Gastrocnemius medialis (tissue), 4 donors: ENCODE results near the gene DNAAF5. TPM values are rescaled to one million over a fixed set of nuclear protein-coding genes. Genes with fewer than 3 reads are reported as not detected.
A peak's percentile ranks its signal among the peaks of the same experiment; 100 is the strongest.

ENCODE experiments used
- ATAC-seq, 2 donors: fragments of 150-250 bp; one replicate each; pipeline ENCODE4 v1.9.1; 2016
- DNase-seq, 2 donors: peaks; one replicate each; pipeline ENCODE4 v3.0.0-alpha.2; 2019
- H3K27ac ChIP-seq, 4 donors: fragments of 200-600 bp; sonication (generic); 1 replicate in 1 of 4; 2 replicates in 3 of 4; pipeline ENCODE4 v1.5.1; 2016 to 2018; ENCODE audit warnings: mild to moderate bottlenecking in 2 of 4, moderate library complexity in 1 of 4
- H3K27me3 ChIP-seq, 3 donors: fragments of 200-600 bp; sonication (generic) in 2 of 3; 1 replicate in 1 of 3; 2 replicates in 2 of 3; pipeline versions ENCODE4 v1.5.1 to v1.6.0; 2016 to 2019; ENCODE audit warnings: mild to moderate bottlenecking in 1 of 3, moderate library complexity in 1 of 3
- H3K36me3 ChIP-seq, 2 donors: fragments of 200-600 bp; sonication (generic) in 1 of 2; one replicate each; pipeline ENCODE4 v1.5.1; 2017 to 2018
- H3K4me1 ChIP-seq, 2 donors: fragments of 200-600 bp; sonication (generic) in 1 of 2; one replicate each; pipeline ENCODE4 v1.5.1; 2016 to 2017; ENCODE audit warnings: mild to moderate bottlenecking in 2 of 2
- H3K4me3 ChIP-seq, 4 donors: fragments of 200-600 bp; sonication (generic) in 3 of 4; 1 replicate in 1 of 4; 2 replicates in 3 of 4; pipeline ENCODE4 v1.5.1; 2016 to 2019; ENCODE audit warnings: mild to moderate bottlenecking in 2 of 4
- H3K9me3 ChIP-seq, 3 donors: fragments of 200-600 bp; sonication (generic) in 2 of 3; 1 replicate in 1 of 3; 2 replicates in 2 of 3; pipeline ENCODE4 v1.5.1; 2016 to 2019
- POLR2A ChIP-seq, 2 donors: fragments of 450-650 bp; IDR thresholded peaks; one replicate each; pipeline ENCODE4 v1.6.1; 2017; ENCODE audit warnings: antibody characterized with exemption in 2 of 2, mild to moderate bottlenecking in 2 of 2, moderate library complexity in 2 of 2
- in situ Hi-C, 4 donors: fragments of 200-750 bp; cut with MboI; loops; one replicate each; pipeline versions ENCODE4 v1.15.0 to v1.8.0; 2017; ENCODE audit warnings: low sequenced_read_pairs in 4 of 4
- intact Hi-C: fragments of 100-400 bp; cut with DNase I; formaldehyde crosslinking; loops from one replicate; pipeline ENCODE4 v1.15.1; 2023; ENCODE audit warnings: low total_unique reads
- total RNA-seq, 4 donors: library from RNA; depleted of rRNA; stranded (reverse); fragments of >200 nt; gene quantifications; one replicate each; pipeline versions ENCODE4 v1.1.0 to v1.2.3, GENCODE V29; 2016
- TF ChIP-seq, protein P1 (sequence below), 5 experiments: fragments of 450-650 bp in 3 of 5; fragments of 200-600 bp in 2 of 5; sonication (generic) in 2 of 5; IDR thresholded peaks in 4 of 5; conservative IDR thresholded peaks in 1 of 5; 1 replicate in 4 of 5; 2 replicates in 1 of 5; pipeline ENCODE4 v1.5.1; 2016 to 2019; ENCODE audit warnings: antibody characterized with exemption in 5 of 5, mild to moderate bottlenecking in 3 of 5, moderate library complexity in 3 of 5

The DNAAF5 gene
- total RNA-seq, 4 donors from 2014 or later, result 22.4 to 36.2 (median 30.6) TPM

GRCh38 chr7:785416-785815 is 58.9 kb downstream of the DNAAF5 start:
- H3K4me1 ChIP-seq, result peaks cover 5 to 7% of the 10 kb centered on the region in 2 donors
- H3K27me3 ChIP-seq, result no peaks in the 10 kb centered on the region
- peaks cover 0 to 14% of the 10 kb centered on the region in 2 donors for H3K36me3 ChIP-seq
- H3K27ac ChIP-seq, result no peak overlapping the region
- no peaks in the 10 kb centered on the region for H3K9me3 ChIP-seq
- no peak for TF ChIP-seq POLR2A (IDR thresholded peaks at IDR 0.05)
- TF ChIP-seq, protein P1, sequence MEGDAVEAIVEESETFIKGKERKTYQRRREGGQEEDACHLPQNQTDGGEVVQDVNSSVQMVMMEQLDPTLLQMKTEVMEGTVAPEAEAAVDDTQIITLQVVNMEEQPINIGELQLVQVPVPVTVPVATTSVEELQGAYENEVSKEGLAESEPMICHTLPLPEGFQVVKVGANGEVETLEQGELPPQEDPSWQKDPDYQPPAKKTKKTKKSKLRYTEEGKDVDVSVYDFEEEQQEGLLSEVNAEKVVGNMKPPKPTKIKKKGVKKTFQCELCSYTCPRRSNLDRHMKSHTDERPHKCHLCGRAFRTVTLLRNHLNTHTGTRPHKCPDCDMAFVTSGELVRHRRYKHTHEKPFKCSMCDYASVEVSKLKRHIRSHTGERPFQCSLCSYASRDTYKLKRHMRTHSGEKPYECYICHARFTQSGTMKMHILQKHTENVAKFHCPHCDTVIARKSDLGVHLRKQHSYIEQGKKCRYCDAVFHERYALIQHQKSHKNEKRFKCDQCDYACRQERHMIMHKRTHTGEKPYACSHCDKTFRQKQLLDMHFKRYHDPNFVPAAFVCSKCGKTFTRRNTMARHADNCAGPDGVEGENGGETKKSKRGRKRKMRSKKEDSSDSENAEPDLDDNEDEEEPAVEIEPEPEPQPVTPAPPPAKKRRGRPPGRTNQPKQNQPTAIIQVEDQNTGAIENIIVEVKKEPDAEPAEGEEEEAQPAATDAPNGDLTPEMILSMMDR (IDR thresholded peaks at IDR 0.05 in 4 of 5, conservative IDR thresholded peaks at IDR 0.05 in 1 of 5), result no peak
- in situ Hi-C loops, result loop anchor here (5.0 to 10.0 kb wide), 3 partner anchors 79 to 89 kb away; partner anchors contain the start of gene GET4 (in 1 of the 4)
- no peak overlapping the region for H3K4me3 ChIP-seq
- intact Hi-C loops, result loop anchor here (10.0 kb wide), 1 partner anchor 169 kb away; the partner anchor contains the start of gene ADAP1
- ATAC-seq, result no peak
- no peak for DNase-seq

- H3K27me3 ChIP-seq, result no peaks in the 10 kb centered on the region
- H3K36me3 ChIP-seq, result peaks cover 0 to 14% of the 10 kb centered on the region in 2 donors
These were observed 60.2 kb downstream of the DNAAF5 start for GRCh38 chr7:786472-787255.

GRCh38 chr7:787332-788240 is 61.1 kb downstream of the DNAAF5 start:
- Histone ChIP-seq H3K4me1 (peaks cover 5 to 10% of the 10 kb centered on the region in 2 donors), H3K36me3 (peaks cover 0 to 12% of the 10 kb centered on the region in 2 donors), H3K4me3 (no peak overlapping the region), H3K27ac (no peak overlapping the region), H3K9me3 (no peaks in the 10 kb centered on the region), H3K27me3 (no peaks in the 10 kb centered on the region)
- in situ Hi-C loops, result loop anchor here (5.0 to 10.0 kb wide), 3 partner anchors 77 to 87 kb away; partner anchors contain the start of gene GET4 (in 1 of the 4)
- ATAC-seq (no peak), DNase-seq (no peak)
- TF ChIP-seq, protein P1 (IDR thresholded peaks at IDR 0.05 in 4 of 5, conservative IDR thresholded peaks at IDR 0.05 in 1 of 5), result no peak
- intact Hi-C loops, result loop anchor here (10.0 kb wide), 1 partner anchor 167 kb away; the partner anchor contains the start of gene ADAP1

More at GRCh38 chr7:786472-787255, 60.2 kb downstream of the DNAAF5 start:
- ATAC-seq (peak; percentile 66 to 86), DNase-seq (peak; percentile 40 to 73)
- Histone ChIP-seq H3K9me3 (no peaks in the 10 kb centered on the region), H3K27ac (no peak overlapping the region), H3K4me1 (peaks cover 5 to 10% of the 10 kb centered on the region in 2 donors), H3K4me3 (no peak overlapping the region)
- TF ChIP-seq POLR2A (IDR thresholded peaks at IDR 0.05), result no peak
- TF ChIP-seq, protein P1 (IDR thresholded peaks at IDR 0.05 in 4 of 5, conservative IDR thresholded peaks at IDR 0.05 in 1 of 5), result peak; percentile 86 to 94 (median 91)
- intact Hi-C loops (loop anchor here (1.0 to 10.0 kb wide), 2 partner anchors 87 to 168 kb away; partner anchors contain the start of gene ADAP1), in situ Hi-C loops (loop anchor here (5.0 to 10.0 kb wide), 3 partner anchors 78 to 88 kb away; partner anchors contain the start of gene GET4 (in 1 of the 4))

DNA sequence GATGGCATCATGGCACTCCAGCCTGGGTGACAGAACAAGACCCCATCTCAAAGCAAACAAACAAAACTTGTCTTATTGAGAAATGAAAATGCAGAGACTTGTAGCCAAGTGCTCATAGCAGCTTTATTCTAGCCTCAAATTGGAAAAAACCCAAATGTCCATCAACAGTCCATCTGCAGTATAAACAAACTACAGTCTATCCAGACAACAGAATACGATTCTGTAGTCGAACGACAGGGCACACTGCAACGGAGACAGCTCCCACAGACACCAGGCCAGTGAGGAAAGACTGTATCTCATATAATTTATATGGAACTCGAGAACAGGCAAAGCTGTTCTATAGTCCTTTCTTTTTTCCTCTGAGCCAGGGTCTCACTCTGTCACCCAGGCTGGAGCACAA is 65.0 kb downstream of the DNAAF5 start:
- intact Hi-C loops, result no loop called here
- Histone ChIP-seq H3K9me3 (no peaks in the 10 kb centered on the region), H3K27me3 (no peaks in the 10 kb centered on the region), H3K4me3 (no peak overlapping the region), H3K4me1 (peaks cover 17 to 19% of the 10 kb centered on the region in 2 donors), H3K27ac (peak overlapping the region in 2 of 4 donors; percentile 8 to 34), H3K36me3 (no peaks in the 10 kb centered on the region)
- DNase-seq (no peak), ATAC-seq (no peak)
- TF ChIP-seq POLR2A (IDR thresholded peaks at IDR 0.05), result no peak
- TF ChIP-seq, protein P1 (IDR thresholded peaks at IDR 0.05 in 4 of 5, conservative IDR thresholded peaks at IDR 0.05 in 1 of 5), result no peak
- in situ Hi-C loops, result no loop called here
